Measurements from ENCODE around the gene STAT4.

STAT4 gene

DNA sequence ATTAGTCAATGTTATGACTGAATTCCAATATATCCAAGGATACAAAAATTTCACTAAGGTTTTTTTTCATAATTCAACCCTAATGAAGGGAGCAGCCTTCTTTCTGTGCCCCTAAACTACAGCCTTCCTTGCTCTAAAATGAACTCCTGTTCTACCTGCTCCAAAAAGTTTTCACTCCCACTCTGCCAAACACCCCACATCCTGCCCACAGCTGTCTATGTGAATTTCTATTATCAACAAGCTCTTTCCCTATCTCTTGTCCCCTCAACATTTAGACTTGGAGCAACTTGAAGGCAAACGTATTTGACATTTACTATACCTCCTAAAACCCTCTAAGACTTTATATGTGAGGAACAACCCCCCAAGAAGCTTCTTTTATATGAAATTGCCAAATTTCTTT is 2.5 kb downstream of the STAT4 start:
- no peak for DNase-seq

DNA sequence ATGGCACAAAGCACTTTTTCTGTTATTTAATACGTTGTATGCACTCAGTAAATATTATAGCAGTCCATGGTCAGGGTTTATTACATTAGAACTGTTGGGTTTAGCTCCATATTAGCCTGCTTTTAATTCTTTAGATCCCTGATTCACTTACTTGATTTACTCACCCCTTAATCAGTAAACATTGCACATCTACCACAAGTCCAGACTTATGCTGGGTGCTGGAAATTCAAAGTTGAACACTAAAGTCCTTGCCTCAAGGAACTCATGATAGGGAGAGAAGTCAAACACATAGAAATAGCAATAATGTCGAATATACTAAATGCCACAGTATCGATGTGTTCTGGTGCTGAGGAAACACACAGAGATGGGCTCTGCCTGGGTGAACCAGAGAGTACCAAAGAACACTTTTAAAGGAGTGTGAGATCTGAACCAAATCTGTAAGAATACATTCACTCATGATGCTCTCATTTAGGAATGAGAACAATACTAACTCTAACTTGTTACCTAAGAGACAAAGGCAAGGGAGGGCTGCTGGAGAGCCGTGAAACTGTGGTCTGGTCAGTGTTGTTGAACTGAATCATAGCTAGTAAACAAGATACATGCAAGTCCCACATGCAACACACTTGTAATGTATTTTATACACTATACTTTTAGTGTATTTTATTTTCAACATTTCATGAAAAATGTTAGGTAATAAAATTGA is 4.9 kb downstream of the STAT4 start:
- no peak for DNase-seq

- no peak for DNase-seq
These were observed 6.6 kb downstream of the STAT4 start for GRCh38 chr2:191144217-191144616.

- no peak for DNase-seq
These were observed 7.0 kb downstream of the STAT4 start for GRCh38 chr2:191143791-191144190.

DNA sequence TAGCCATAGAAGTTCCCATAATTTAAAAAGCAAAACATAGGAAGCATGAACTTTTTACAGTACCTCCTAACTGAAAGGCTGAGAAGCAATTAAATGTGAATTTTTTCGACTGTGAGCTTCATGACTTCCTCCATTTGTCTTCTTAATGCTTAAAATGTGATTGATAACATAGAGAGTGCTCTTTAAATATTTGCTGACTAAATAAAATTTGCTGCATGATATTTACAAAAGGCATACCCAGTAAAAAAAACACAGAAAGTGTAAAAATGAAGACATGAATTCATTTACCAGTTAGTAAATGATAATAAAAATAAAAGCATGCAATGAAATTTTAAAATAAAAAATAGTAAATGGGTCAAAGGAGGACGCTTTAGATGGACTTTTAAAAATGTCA is 21.9 kb downstream of the STAT4 start:
- no peak for DNase-seq

DNA sequence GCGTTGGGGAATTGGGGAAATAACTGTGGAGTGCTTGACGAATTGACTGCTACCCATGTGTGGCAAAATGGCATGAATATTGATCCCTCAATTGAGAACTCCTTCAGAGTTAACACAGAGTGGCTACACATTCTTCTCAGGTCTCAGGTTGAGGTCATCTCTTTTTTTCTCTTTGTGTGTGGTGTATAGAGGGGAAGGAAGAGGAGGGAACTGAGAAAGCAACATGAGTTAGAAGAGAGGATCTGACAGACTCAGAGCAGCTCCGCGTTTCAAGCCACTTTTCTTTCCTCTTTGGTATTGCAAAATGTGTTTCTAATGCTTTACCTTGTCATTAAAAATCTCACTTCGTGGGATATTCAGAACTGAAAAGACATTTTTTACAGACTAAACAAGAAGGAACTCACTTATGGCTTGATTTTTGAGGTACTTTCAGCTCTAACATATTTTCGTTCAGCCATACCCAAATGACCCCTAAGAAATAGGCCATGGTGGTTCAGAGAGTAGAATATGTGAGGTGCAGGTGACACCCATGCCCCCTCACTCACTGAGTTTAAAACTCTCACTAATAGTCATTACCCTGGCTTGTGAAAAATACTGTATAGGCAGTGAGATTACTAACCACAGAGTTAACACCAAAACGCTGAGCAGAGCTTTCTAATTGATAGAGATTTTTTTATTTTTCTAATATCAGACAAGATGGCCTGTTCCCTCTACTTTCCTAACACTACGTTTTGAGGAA is 22.5 kb downstream of the STAT4 start:
- DNase-seq: no peak

- DNase-seq: no peak
These were observed 23.6 kb downstream of the STAT4 start for GRCh38 chr2:191127235-191127634.

GRCh38 chr2:191126386-191127085 is 24.3 kb downstream of the STAT4 start:
- DNase-seq: no peak

GRCh38 chr2:191125646-191126045 is 25.1 kb downstream of the STAT4 start:
- DNase-seq: no peak

DNA sequence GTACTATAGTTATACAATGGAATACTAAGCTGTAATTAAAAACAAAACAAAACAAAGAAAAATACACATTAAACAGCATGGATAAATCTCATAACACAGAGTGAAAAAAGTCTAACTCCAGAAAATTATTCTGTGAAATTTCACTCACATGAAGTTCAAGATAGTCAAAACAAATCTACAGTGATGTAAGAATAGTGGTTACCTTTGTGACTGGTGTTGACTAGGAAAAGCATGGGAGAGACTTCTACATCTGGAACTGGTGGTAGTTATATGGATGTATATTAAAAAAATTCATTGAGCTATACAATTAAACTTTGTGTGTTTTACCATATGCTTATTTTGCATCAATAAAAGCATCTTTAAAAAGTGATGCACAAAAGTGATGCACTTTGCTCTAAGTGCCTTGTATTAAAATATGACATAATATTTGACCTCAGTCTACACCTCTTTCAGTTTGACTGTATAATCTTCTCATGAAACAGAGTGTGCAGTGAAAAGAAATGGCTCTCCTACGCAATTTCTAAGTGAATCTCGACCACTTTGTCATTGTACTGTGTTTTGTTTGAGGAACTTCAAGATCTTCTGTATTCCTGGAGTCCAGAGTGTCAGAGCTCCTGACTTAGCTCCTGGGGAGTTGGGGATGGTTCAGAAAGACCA is 28.0 kb downstream of the STAT4 start:
- DNase-seq: no peak

- DNase-seq: no peak
These were observed 33.5 kb downstream of the STAT4 start for GRCh38 chr2:191117341-191117740.

GRCh38 chr2:191115804-191116203 is 35.0 kb downstream of the STAT4 start:
- DNase-seq: no peak

DNA sequence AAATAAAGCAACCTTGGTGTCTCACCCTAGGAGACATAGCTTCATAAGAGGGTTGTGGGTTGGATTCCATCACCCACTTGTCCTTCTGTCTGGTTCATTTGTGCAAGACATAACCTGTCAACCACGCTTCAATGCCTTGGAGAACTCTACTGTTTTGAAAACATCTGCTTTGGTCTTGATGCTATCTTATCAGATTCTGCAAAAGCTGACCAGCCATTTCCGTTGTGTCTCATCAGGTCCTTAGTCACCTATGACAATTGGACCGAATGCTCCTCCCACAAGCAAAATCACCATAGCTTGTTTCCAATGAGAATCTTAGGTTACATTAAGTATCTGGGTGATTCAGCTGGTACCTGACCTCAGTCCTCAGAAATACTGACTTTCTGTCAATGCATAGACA is 35.4 kb downstream of the STAT4 start:
- DNase-seq: no peak

DNA sequence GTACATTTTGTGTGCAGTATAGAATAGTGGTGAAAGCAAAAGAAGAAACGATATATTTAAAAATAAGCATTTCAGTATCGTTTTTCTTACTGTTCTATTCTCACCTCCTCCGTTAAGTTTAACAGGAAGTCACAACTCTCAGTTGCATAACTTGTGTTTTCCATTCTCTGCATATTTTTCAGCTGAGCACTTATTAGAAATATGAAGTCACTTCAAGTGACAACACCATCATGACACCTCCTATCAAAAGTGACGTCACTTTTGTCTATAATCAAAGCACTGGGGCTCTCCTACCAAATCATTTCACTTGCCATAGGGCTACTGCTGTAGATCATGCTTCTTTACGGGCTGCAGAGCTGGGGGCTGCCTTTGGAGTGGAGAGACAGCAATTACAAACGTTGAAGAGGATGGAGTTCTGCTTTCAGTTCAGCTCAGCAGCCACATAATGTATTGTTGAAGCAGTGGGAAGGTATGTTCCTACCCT is 36.3 kb downstream of the STAT4 start:
- no peak for DNase-seq

- no peak for DNase-seq
These were observed 37.0 kb downstream of the STAT4 start for GRCh38 chr2:191113761-191114160.

DNA sequence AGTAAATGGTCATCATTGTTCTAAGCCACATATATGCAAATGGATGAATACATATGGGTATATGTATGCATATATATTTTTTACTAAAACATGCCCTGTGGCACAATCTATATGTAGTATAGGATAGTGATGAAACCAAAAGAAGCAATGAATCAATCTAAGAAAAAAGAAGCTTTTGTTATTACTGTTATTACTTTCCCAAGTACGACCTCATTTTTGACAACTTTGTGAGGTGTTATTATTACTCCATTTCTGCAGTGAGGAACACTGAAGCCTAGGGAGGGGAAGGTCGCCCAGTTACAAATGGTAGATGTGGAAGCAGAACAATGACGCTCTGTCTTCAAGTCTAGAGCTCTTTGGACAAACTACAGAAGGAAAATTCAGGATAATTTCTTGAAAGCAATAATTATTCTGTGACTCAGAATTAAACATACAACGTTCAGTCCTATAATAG is 38.3 kb downstream of the STAT4 start:
- DNase-seq: no peak

DNA sequence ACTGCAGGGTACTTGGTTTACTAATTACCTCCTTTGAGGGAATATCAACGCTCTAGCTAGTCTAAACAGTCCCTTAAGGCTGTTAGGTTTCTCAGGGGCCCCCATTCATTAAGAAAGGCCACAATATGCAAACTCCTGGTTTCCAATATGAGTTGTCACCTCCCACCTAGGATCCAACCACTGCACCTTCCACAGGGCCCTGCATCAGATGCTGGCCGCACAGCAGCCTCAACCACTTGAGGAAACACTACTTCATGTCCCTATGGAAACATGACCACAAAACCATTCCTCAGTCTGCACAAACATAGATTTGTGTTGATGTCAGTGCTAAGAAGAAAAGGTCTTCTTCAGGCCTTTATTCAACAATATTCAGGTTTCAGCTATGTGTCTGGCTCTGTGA is 40.9 kb downstream of the STAT4 start:
- no peak for DNase-seq

- DNase-seq: no peak
These were observed 42.5 kb downstream of the STAT4 start for GRCh38 chr2:191108331-191108730.

GRCh38 chr2:191105082-191105481 is 45.7 kb downstream of the STAT4 start:
- DNase-seq: no peak

DNA sequence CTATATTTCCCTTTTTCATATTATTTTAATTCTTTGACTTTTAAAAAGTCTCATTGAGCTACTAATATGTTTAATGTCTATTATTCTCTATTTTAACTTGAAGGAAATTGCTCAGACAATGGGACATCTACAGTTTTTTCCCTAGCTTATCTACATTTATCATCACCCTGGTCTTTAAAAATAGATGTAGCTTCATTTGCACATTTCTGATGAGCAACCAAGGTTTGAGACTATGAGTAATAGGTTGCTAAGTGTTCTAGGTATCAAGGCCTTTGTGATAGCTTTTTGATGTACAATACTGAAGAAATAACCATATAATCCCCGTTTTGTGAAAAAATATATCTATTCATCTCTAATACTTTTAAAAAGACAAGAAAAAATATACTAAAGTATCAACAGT is 47.0 kb downstream of the STAT4 start:
- no peak for DNase-seq

DNA sequence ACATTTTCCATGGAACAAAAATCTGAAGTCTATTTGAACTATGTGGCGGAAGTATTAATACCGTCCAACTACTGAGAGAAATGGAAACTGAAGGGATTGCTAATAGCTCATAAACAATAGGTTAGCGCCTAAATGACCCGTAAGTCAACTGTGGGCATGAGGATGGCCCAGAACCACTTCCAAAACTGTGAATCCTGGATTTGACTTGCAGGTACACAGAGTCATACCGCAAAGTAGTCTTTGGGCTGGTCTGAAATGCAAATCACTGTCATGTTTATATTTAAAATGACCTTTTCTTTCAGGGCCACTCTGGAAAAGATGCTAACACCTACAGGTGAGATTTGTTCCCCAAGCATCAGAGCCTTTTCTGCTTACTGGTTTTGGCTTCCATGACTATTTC is 50.6 kb downstream of the STAT4 start:
- no peak for DNase-seq

GRCh38 chr2:191087311-191087710 is 63.5 kb downstream of the STAT4 start:
- DNase-seq: no peak

Data from hypothalamus (tissue), 51 donors.